ENCODE results near the gene CA5A.

- TF ChIP-seq NRF1 (conservative IDR thresholded peaks at IDR 0.05 in 1 of 2, IDR thresholded peaks at IDR 0.05 in 1 of 2) (no peak), CTCF (IDR thresholded peaks at IDR 0.05 in 2 of 3, conservative IDR thresholded peaks at IDR 0.05 in 1 of 3; ENCODE audit: insufficient read depth in 2 of 3, low read depth in 1 of 3, low read length in 3 of 3) (no peak), ZNF76 (CRISPR knock-in tag; IDR thresholded peaks at IDR 0.05; ENCODE audit: borderline replicate concordance) (no peak), POLR2A (conservative IDR thresholded peaks at IDR 0.05) (no peak), ZNF311 (CRISPR knock-in tag; IDR thresholded peaks at IDR 0.05) (no peak), RB1 (IDR thresholded peaks at IDR 0.05; ENCODE audit: low read depth) (no peak), HNRNPH1 (optimal IDR thresholded peaks at IDR 0.05; ENCODE audit: low read depth, low read length) (no peak), JUND (IDR thresholded peaks at IDR 0.05; ENCODE audit: borderline replicate concordance, low read depth, low read length) (no peak), JUND (tag; IDR thresholded peaks at IDR 0.05; ENCODE audit: borderline replicate concordance, low read depth, low read length) (no peak), CBX8 (IDR thresholded peaks at IDR 0.05; ENCODE audit: borderline replicate concordance, extremely low read depth, low read depth, low read length, poor library complexity, severe bottlenecking) (no peak), ZC3H4 (CRISPR knock-in tag; IDR thresholded peaks at IDR 0.05; ENCODE audit: borderline replicate concordance) (no peak)
Observed at GRCh38 chr16:87841340-87842208, 94.8 kb downstream of the CA5A start.

All from K562 (cell line).